Non-pigmented ciliary epithelial cell (primary cell): Measurements from ENCODE around the gene CNKSR1.

ENCODE experiments used
- DNase-seq: peaks from one replicate; pipeline ENCODE4 v3.0.0-alpha.2; 2010; ENCODE audit warnings: low read depth

The CNKSR1 gene

GRCh38 chr1:26177182-26177684 lies at the start of gene CNKSR1:
Gene CNKSR1 (plus strand): TSS chr1:26177491. CDS start chr1:26177548, 57 bp downstream.
- no peak for DNase-seq

- no peak for DNase-seq
These were observed 47.5 kb upstream of the CNKSR1 start for GRCh38 chr1:26129778-26130177.

- no peak for DNase-seq
These were observed 46.6 kb upstream of the CNKSR1 start for GRCh38 chr1:26130695-26131094.

- DNase-seq: no peak
These were observed 45.0 kb upstream of the CNKSR1 start for GRCh38 chr1:26132128-26132833.

GRCh38 chr1:26132834-26133167 lies 44.5 kb upstream of the CNKSR1 start:
- no peak for DNase-seq

- no peak for DNase-seq
These were observed 42.8 kb upstream of the CNKSR1 start for GRCh38 chr1:26134466-26134865.

GRCh38 chr1:26138974-26139558 lies 38.2 kb upstream of the CNKSR1 start:
- DNase-seq: no peak

- DNase-seq: no peak
These were observed 35.1 kb upstream of the CNKSR1 start for GRCh38 chr1:26142159-26142558.

- peak; percentile 41 for DNase-seq
These were observed 32.0 kb upstream of the CNKSR1 start for GRCh38 chr1:26145041-26145959.

- no peak for DNase-seq
These were observed 31.4 kb upstream of the CNKSR1 start for GRCh38 chr1:26145960-26146294.

GRCh38 chr1:26148887-26149286 lies 28.4 kb upstream of the CNKSR1 start:
- no peak for DNase-seq

GRCh38 chr1:26153966-26154532 lies 23.2 kb upstream of the CNKSR1 start:
- no peak for DNase-seq

GRCh38 chr1:26154750-26155149 lies 22.5 kb upstream of the CNKSR1 start:
- no peak for DNase-seq

- no peak for DNase-seq
These were observed 21.7 kb upstream of the CNKSR1 start for GRCh38 chr1:26155370-26156284.

- no peak for DNase-seq
These were observed 20.8 kb upstream of the CNKSR1 start for GRCh38 chr1:26156285-26157038.

- DNase-seq: no peak
These were observed 18.9 kb upstream of the CNKSR1 start for GRCh38 chr1:26158271-26158907.

GRCh38 chr1:26158908-26159742 lies 18.2 kb upstream of the CNKSR1 start, which contains the start of gene FAM110D:
Gene FAM110D (plus strand): TSS chr1:26159079. CDS start chr1:26161292, 2,213 bp downstream.
- DNase-seq: no peak

- DNase-seq: no peak
These were observed 17.6 kb upstream of the CNKSR1 start for GRCh38 chr1:26159743-26160039.
